Dedifferentiated amniotic fluid mesenchymal stem cell (primary cell): ENCODE data around the gene TNRC6C.

Source experiments
- DNase-seq: peaks from one replicate; pipeline ENCODE4 v3.0.0-alpha.2; 2016; ENCODE audit errors: extremely low spot score

Gene TNRC6C

GRCh38 chr17:78125138-78125913, 166.8 kb downstream of the TNRC6C start:
- DNase-seq, result no peak

- DNase-seq, result no peak
Observed at GRCh38 chr17:78125976-78126894, 167.7 kb downstream of the TNRC6C start.

DNA sequence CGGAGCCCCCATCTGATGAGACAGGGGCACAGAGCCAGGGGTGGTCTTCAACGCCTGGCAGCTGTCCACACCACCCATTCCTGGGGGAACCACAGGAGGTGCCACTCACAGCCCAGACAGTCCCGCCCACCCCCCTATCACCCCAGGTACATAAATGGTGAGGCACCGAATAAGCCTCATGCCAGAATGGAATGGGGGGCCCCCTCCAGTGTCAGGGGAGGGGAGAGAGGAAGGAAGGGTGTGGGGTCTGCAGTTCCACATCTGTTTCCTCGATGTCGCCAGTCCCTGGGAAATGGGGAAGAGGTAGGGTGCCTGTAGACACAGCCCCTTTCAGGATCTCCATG, 168.4 kb downstream of the TNRC6C start:
- DNase-seq, result no peak

GRCh38 chr17:78127239-78127887, 168.9 kb downstream of the TNRC6C start:
- DNase-seq, result no peak

GRCh38 chr17:78127888-78128550, 169.5 kb downstream of the TNRC6C start:
- DNase-seq, result no peak

DNA sequence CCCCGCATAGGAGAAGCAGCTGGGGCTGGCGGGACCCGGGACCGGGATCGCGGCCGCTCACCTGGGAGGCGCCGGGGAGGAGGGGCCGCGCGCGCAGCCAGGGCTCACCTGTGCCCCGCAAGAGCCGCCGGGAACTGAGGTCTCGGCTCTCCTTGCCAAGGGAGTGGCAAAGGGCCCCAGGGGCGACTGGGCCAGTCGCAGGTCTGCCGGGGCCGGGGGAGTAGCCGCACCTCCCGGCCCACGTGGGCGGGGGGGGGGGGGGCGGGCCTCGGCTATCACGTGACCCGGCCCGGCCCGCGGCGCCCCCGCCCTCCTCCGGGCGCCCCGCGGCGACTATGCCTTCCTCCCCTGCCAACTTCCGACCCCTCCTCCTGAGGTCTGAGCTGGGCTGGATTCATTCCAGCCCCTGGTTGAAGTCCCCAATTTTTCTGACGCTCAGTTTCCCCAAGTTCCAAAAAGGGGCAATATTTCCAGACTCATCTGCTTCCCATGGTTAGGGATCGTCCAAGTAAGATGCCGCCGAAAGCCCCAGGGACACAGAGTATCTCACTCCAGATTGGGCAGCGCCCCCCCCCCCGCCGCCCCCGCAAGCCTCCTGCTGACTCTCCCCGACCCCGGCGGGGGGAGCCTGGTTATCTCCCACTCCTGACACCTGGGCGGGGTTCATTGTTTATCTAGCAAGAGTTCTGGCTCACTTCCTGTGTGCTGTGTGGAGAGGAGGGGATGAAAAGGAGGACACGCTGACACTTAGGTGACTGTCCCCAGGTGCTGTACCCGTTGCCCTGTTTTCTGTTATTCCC, 170.2 kb downstream of the TNRC6C start, which contains the start of gene TMC6:
Gene TMC6 (minus strand): TSS at position 205 of the 800 bp plus-strand sequence. CDS start 1,923 bp downstream, outside the sequence.
- DNase-seq, result no peak

- DNase-seq, result no peak
Observed at GRCh38 chr17:78129351-78130089, 171.0 kb downstream of the TNRC6C start.

DNA sequence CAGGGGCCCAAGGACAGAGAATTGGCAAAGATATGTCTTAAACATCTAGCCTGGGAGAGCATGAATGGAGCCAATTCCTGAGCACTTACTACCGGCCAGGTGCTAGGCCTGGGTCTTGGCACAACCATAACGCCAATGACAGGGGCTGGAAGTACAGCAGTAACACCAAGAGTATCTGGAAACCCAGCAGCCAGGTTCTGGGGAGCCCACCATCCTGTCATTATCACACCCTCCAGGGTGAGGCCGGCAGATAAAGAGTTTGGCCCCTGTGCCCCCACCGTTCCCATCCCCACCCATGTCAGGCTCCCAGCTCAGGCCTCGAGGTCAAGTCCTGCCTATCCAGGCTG, 171.6 kb downstream of the TNRC6C start:
- DNase-seq, result no peak

GRCh38 chr17:78130437-78131101, 172.1 kb downstream of the TNRC6C start, which contains the start of gene TMC8:
TSS of gene TMC8 (plus strand) at chr17:78130771. CDS start at chr17:78131589, 818 bp downstream.
- no peak for DNase-seq

GRCh38 chr17:78131172-78132083, 172.9 kb downstream of the TNRC6C start:
- DNase-seq, result no peak

DNA sequence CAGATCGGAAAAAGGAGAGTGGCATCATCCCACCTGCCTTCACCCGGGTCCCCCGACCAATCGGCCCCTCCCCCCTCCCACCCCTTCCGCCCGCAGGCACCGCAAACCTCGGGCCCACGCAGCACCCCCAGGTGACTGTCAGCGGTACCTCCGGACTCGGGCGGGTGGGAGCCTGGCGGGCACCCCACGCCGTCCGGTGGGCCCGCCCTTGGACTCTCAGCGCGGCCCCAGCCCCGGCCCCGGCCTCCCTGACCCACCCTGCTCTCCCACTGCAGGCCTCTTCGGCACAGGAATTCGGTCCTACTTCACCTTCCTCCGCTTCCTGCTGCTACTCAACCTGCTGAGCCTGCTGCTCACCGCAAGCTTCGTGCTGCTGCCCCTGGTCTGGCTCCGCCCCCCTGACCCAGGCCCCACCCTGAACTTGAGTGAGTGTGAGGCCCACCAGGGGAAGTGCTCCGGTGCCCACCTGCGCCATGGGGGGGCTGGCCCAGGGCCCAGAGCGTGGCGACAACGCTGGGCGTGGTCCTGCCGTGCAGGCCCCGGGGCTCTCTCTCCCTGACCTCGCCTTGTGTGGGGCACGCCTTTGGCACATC, 173.7 kb downstream of the TNRC6C start:
- DNase-seq, result no peak

- no peak for DNase-seq
Observed at GRCh38 chr17:78132767-78133178, 174.3 kb downstream of the TNRC6C start.

DNA sequence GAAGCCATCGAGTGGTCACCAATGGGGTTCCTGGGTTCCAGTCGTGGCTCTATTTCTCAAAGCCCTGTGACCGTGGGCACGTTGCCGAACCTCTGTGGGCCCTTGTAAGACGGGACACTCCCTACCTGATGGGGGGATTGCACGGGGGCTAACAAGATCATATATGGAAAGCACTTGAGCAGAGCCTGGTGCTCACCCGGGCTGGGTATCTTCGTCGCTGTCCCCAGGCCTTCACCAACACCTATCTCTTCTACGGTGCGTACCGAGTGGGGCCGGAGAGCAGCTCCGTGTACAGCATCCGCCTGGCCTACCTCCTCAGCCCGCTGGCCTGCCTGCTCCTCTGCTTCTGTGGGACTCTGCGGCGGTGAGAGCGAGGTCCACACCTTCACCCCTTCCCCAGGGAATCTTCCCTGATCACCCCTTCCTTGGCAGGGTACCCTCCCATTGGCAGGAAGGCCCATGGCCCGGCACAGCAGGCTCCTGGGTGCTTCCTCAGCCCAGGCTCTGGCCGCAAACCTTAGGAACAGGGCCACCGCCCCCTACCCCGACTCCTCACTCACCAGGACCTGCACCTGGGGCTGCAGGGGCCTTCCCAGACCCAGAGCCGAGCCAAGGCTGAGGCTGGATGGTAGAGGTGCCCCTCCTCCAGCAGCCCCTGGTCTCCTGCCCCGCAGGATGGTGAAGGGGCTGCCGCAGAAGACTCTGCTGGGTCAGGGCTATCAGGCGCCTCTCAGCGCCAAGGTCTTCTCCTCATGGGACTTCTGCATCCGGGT, 174.9 kb downstream of the TNRC6C start:
- no peak for DNase-seq

DNA sequence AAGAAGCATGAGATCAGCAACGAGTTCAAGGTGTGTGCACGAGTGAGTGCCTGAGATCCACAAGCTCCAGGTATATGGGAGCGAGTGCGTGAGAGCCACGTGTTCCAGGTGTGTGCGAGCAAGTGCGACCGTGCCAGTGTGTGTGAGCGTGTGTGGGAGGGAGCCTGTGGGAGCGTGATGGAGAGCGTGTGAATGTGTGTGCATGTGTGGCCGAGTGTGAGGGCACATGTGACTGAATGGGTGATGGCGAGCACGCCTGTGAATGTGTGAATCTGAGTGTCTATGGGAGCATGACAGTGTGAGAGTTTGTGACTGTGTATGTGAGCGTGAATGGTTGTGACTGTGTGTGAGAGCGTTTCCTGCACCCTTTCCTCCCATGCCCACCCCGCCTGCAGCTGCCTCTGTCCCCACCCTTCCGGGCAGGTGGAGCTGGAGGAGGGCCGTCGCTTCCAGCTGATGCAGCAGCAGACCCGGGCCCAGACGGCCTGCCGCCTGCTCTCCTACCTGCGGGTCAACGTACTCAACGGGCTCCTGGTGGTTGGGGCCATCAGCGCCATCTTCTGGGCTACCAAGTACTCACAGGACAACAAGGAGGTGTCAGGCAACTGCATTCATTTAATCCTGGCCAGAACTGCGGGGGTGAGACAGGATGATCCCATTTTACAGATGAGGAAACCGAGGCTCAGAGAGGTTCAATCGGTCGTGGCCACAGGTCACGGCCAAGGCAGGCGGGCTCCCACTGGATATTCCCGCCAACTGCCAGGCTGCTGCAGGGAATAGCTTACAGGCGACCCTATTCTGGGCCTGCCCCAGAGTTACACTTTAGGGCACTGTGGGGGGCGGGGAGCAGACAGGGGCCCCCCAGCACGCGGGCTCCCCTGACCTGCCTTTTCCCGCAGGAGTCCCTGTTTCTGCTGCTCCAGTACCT, 175.7 kb downstream of the TNRC6C start:
- DNase-seq, result no peak

GRCh38 chr17:78134899-78135385, 176.4 kb downstream of the TNRC6C start:
- no peak for DNase-seq

- no peak for DNase-seq
Observed at GRCh38 chr17:78135858-78136500, 177.5 kb downstream of the TNRC6C start.
